Measurements from ENCODE around the gene NDUFAF7. TPM values are rescaled to one million over a fixed set of nuclear protein-coding genes. Genes with fewer than 3 reads are reported as not detected.
A peak's percentile ranks its signal among the peaks of the same experiment; 100 is the strongest.
"Not testable (repeated sequence)": the region's sequence is repeated elsewhere in the genome, so short reads cannot be mapped to it uniquely, and the experiment has no call there.

Gene NDUFAF7
- total and polyA plus RNA-seq, 4 donors, result 22.4 to 36.5 (median 29.0) TPM

- H3K9me3 ChIP-seq (ENCODE audit: control insufficient read depth, insufficient read depth, low read length), result no peaks in the 10 kb centered on the region
- no peak overlapping the region for H3K27ac ChIP-seq (ENCODE audit: low read depth, low read length)
- 65% methylated on average over 4 of the region's 7 CpGs for WGBS (ENCODE audit: insufficient coverage)
- H3K27me3 ChIP-seq (ENCODE audit: control insufficient read depth, insufficient read depth, low read length), result no peaks in the 10 kb centered on the region
- DNase-seq (ENCODE audit: low read depth in 4 of 6, low spot score in 6 of 6), result no peak
- no peak overlapping the region for H3K4me3 ChIP-seq (ENCODE audit: low read depth, low read length)
- no peaks in the 10 kb centered on the region for H3K4me1 ChIP-seq (ENCODE audit: control insufficient read depth, insufficient read depth, low read length)
- peaks cover 7% of the 10 kb centered on the region for H3K36me3 ChIP-seq (ENCODE audit: control insufficient read depth, insufficient read depth, low read length)
Measured at GRCh38 chr2:37271376-37272067, 40.1 kb downstream of the NDUFAF7 start.

- Histone ChIP-seq H3K27me3 (ENCODE audit: control insufficient read depth, insufficient read depth, low read length) (no peaks in the 10 kb centered on the region), H3K36me3 (ENCODE audit: control insufficient read depth, insufficient read depth, low read length) (peaks cover 3% of the 10 kb centered on the region), H3K4me1 (ENCODE audit: control insufficient read depth, insufficient read depth, low read length) (no peaks in the 10 kb centered on the region), H3K4me3 (ENCODE audit: low read depth, low read length) (no peak overlapping the region), H3K9me3 (ENCODE audit: control insufficient read depth, insufficient read depth, low read length) (no peaks in the 10 kb centered on the region), H3K27ac (ENCODE audit: low read depth, low read length) (no peak overlapping the region)
- no peak for DNase-seq (ENCODE audit: low read depth in 4 of 6, low spot score in 6 of 6)
- WGBS (ENCODE audit: insufficient coverage), result no CpG with 5 or more reads among the region's 6 CpGs
Measured at GRCh38 chr2:37274359-37274965, 43.0 kb downstream of the NDUFAF7 start.

DNA sequence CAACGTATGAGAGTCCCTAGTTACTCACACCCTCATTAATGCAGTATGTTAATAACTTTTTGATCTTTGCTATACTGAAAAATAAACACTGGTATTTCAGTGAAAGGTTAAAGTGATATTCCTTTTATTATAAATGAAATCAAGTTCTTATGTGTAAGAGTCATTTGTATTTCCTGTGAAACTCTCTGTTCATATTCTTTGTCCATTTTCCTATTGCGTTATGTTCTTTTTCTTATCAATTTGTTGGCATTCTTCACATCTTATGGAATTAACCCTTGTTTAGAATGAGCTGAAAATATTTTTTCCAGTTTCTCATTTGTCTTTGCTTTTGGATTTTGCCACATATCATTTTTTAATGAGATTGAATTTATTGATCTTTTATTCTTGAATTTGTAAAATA is 44.8 kb downstream of the NDUFAF7 start:
- H3K4me3 ChIP-seq (ENCODE audit: low read depth, low read length), result no peak overlapping the region
- no peaks in the 10 kb centered on the region for H3K4me1 ChIP-seq (ENCODE audit: control insufficient read depth, insufficient read depth, low read length)
- H3K27me3 ChIP-seq (ENCODE audit: control insufficient read depth, insufficient read depth, low read length), result no peaks in the 10 kb centered on the region
- no peak overlapping the region for H3K27ac ChIP-seq (ENCODE audit: low read depth, low read length)
- WGBS (ENCODE audit: insufficient coverage), result no CpG with 5 or more reads among the region's 2 CpGs
- peaks cover 3% of the 10 kb centered on the region for H3K36me3 ChIP-seq (ENCODE audit: control insufficient read depth, insufficient read depth, low read length)
- H3K9me3 ChIP-seq (ENCODE audit: control insufficient read depth, insufficient read depth, low read length), result no peaks in the 10 kb centered on the region
- DNase-seq (ENCODE audit: low read depth in 4 of 6, low spot score in 6 of 6), result no peak

DNA sequence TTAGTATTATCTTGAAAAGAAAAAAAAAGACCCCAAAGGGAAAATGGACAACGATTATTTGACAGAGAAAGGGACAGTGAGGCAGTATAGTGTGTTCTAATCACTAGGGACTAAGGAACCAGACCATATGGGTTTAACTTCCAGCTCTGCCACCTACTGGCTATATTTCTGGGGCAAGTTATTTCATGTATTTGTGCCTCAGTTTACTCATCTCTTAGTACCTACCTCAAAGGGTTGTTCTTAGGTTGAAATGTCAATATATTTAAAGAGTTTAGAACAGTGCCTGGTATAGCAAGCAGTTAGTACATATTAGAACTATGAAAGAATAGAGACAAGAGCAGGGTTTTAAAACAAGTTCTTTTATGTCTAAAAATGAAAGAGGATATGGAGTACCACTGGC is 50.5 kb downstream of the NDUFAF7 start:
- no peak for DNase-seq (ENCODE audit: low read depth in 4 of 6, low spot score in 6 of 6)
- Histone ChIP-seq H3K27ac (ENCODE audit: low read depth, low read length) (no peak overlapping the region), H3K36me3 (ENCODE audit: control insufficient read depth, insufficient read depth, low read length) (no peaks in the 10 kb centered on the region), H3K27me3 (ENCODE audit: control insufficient read depth, insufficient read depth, low read length) (no peaks in the 10 kb centered on the region), H3K4me3 (ENCODE audit: low read depth, low read length) (no peak overlapping the region), H3K4me1 (ENCODE audit: control insufficient read depth, insufficient read depth, low read length) (no peaks in the 10 kb centered on the region), H3K9me3 (ENCODE audit: control insufficient read depth, insufficient read depth, low read length) (no peaks in the 10 kb centered on the region)
- no CpG with 5 or more reads among the region's 1 CpG for WGBS (ENCODE audit: insufficient coverage)

- Histone ChIP-seq H3K36me3 (ENCODE audit: control insufficient read depth, insufficient read depth, low read length) (no peaks in the 10 kb centered on the region), H3K4me1 (ENCODE audit: control insufficient read depth, insufficient read depth, low read length) (no peaks in the 10 kb centered on the region), H3K27me3 (ENCODE audit: control insufficient read depth, insufficient read depth, low read length) (no peaks in the 10 kb centered on the region), H3K27ac (ENCODE audit: low read depth, low read length) (no peak overlapping the region), H3K9me3 (ENCODE audit: control insufficient read depth, insufficient read depth, low read length) (no peaks in the 10 kb centered on the region), H3K4me3 (ENCODE audit: low read depth, low read length) (no peak overlapping the region)
- no peak for DNase-seq (ENCODE audit: low read depth in 4 of 6, low spot score in 6 of 6)
- WGBS (ENCODE audit: insufficient coverage), result 93% methylated on average over 2 of the region's 2 CpGs
Measured at GRCh38 chr2:37282746-37283145, 51.3 kb downstream of the NDUFAF7 start.

DNA sequence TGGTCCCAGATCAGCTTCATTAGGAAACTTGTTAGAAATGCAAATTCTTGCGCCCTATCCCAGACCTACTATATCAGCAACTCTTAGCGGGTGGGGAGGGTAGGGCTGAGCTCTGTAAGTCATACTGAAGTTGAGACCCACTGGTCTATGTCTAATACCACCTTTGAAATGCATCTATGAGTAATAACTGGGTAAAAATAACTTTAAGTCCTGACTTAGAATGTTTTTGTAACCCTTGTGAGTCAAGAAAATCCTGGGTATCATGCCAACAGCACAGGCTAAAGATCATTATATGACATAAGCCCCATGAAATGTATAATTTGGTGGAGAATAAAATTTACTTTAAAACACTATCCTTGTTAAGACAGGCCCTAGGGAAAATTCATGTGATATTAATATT is 51.7 kb downstream of the NDUFAF7 start:
- H3K27ac ChIP-seq (ENCODE audit: low read depth, low read length), result no peak overlapping the region
- no peaks in the 10 kb centered on the region for H3K9me3 ChIP-seq (ENCODE audit: control insufficient read depth, insufficient read depth, low read length)
- DNase-seq (ENCODE audit: low read depth in 4 of 6, low spot score in 6 of 6), result no peak
- H3K4me1 ChIP-seq (ENCODE audit: control insufficient read depth, insufficient read depth, low read length), result no peaks in the 10 kb centered on the region
- H3K4me3 ChIP-seq (ENCODE audit: low read depth, low read length), result no peak overlapping the region
- no peaks in the 10 kb centered on the region for H3K27me3 ChIP-seq (ENCODE audit: control insufficient read depth, insufficient read depth, low read length)
- WGBS (ENCODE audit: insufficient coverage), result no CpG with 5 or more reads among the region's 2 CpGs
- no peaks in the 10 kb centered on the region for H3K36me3 ChIP-seq (ENCODE audit: control insufficient read depth, insufficient read depth, low read length)

GRCh38 chr2:37284381-37284780 is 52.9 kb downstream of the NDUFAF7 start:
- no peak overlapping the region for H3K27ac ChIP-seq (ENCODE audit: low read depth, low read length)
- no peaks in the 10 kb centered on the region for H3K27me3 ChIP-seq (ENCODE audit: control insufficient read depth, insufficient read depth, low read length)
- no peak overlapping the region for H3K4me3 ChIP-seq (ENCODE audit: low read depth, low read length)
- H3K4me1 ChIP-seq (ENCODE audit: control insufficient read depth, insufficient read depth, low read length), result no peaks in the 10 kb centered on the region
- no peaks in the 10 kb centered on the region for H3K36me3 ChIP-seq (ENCODE audit: control insufficient read depth, insufficient read depth, low read length)
- H3K9me3 ChIP-seq (ENCODE audit: control insufficient read depth, insufficient read depth, low read length), result no peaks in the 10 kb centered on the region
- peak in 1 of 6 donors; percentile 3 for DNase-seq (ENCODE audit: low read depth in 4 of 6, low spot score in 6 of 6)

DNA sequence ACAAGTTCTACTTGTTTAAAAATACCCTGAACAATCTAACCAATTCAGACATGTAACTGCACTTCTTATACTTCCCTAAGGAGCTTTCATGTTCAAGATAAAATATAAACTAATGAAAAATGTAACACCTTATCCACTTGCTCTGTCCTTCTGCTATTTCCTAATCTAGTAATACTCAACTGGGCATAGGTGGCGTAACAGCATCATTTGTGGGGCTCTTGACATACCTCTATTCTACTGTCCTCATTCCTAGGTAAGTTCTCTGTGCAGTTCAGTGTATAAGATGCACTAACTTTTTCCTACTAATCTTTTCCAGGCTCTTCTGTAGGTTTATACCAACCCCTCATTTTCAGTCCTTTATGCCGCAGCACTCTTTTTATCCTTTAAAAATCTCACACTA is 56.5 kb downstream of the NDUFAF7 start:
- no peaks in the 10 kb centered on the region for H3K27me3 ChIP-seq (ENCODE audit: control insufficient read depth, insufficient read depth, low read length)
- peaks cover 3% of the 10 kb centered on the region for H3K36me3 ChIP-seq (ENCODE audit: control insufficient read depth, insufficient read depth, low read length)
- WGBS (ENCODE audit: insufficient coverage), result no CpG with 5 or more reads among the region's 2 CpGs
- peak in 2 of 6 donors; percentile 8 to 56 for DNase-seq (ENCODE audit: low read depth in 4 of 6, low spot score in 6 of 6)
- no peaks in the 10 kb centered on the region for H3K4me1 ChIP-seq (ENCODE audit: control insufficient read depth, insufficient read depth, low read length)
- H3K27ac ChIP-seq (ENCODE audit: low read depth, low read length), result no peak overlapping the region
- no peaks in the 10 kb centered on the region for H3K9me3 ChIP-seq (ENCODE audit: control insufficient read depth, insufficient read depth, low read length)
- no peak overlapping the region for H3K4me3 ChIP-seq (ENCODE audit: low read depth, low read length)

DNA sequence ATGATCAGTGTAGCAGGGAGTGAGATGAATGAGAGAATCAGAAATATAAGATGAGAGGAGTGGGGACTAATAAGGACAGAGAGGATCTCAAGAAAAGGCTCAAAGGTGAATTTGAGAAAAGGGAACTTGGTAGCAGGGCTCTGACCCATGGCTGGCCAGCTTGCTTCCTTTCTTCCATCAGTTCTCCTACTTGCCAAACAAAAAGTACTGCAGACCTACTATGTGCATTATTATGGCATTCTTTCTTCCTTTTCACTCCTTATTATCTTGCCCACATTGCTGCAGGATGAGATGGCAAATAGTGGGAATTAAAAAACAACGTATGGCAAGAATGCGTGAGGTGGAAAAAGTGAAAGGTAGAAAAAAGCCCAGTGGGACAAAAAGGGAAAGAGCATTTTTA is 60.2 kb downstream of the NDUFAF7 start:
- Histone ChIP-seq H3K27me3 (ENCODE audit: control insufficient read depth, insufficient read depth, low read length) (no peaks in the 10 kb centered on the region), H3K27ac (ENCODE audit: low read depth, low read length) (no peak overlapping the region), H3K4me1 (ENCODE audit: control insufficient read depth, insufficient read depth, low read length) (no peaks in the 10 kb centered on the region), H3K4me3 (ENCODE audit: low read depth, low read length) (no peak overlapping the region), H3K9me3 (ENCODE audit: control insufficient read depth, insufficient read depth, low read length) (no peaks in the 10 kb centered on the region), H3K36me3 (ENCODE audit: control insufficient read depth, insufficient read depth, low read length) (peaks cover 3% of the 10 kb centered on the region)
- WGBS (ENCODE audit: insufficient coverage), result no CpG with 5 or more reads among the region's 2 CpGs
- DNase-seq (ENCODE audit: low read depth in 4 of 6, low spot score in 6 of 6), result no peak

DNA sequence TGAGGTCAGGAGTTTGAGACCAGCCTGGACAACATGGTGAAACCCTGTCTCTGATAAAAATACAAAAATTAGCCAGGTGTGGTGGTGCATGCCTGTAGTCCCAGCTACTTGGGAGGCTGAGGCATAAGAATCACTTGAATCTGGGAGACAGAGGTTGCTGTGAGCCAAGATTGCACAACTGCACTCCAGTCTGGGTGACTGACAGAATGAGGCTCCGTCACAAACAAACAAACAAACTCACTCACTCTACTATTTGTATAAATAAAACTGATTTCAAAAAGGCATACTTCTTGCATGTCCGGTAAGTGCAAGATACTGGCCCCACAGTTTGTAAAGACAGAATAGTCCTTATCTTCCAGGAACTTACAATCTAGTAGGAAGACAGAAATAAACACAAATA is 63.4 kb downstream of the NDUFAF7 start:
- H3K4me1 ChIP-seq (ENCODE audit: control insufficient read depth, insufficient read depth, low read length); DNase-seq (ENCODE audit: low read depth in 4 of 6, low spot score in 6 of 6); H3K4me3 ChIP-seq (ENCODE audit: low read depth, low read length); H3K9me3 ChIP-seq (ENCODE audit: control insufficient read depth, insufficient read depth, low read length); H3K27ac ChIP-seq (ENCODE audit: low read depth, low read length); H3K36me3 ChIP-seq (ENCODE audit: control insufficient read depth, insufficient read depth, low read length); H3K27me3 ChIP-seq (ENCODE audit: control insufficient read depth, insufficient read depth, low read length): not testable (repeated sequence)
- WGBS (ENCODE audit: insufficient coverage), result no CpG with 5 or more reads among the region's 2 CpGs
